ENCODE measurements around the gene PTPN18. TPM values are rescaled to one million over a fixed set of nuclear protein-coding genes. Genes with fewer than 3 reads are reported as not detected.
A peak's percentile ranks its signal among the peaks of the same experiment; 100 is the strongest.

PTPN18 gene
- total RNA-seq, 1 donor = 25.8 TPM

GRCh38 chr2:130353291-130354138 lies 2.3 kb upstream of the PTPN18 start:
- no peak overlapping the region for H3K4me3 ChIP-seq (ENCODE audit: low read depth, low read length)
- TF ChIP-seq, protein P1, sequence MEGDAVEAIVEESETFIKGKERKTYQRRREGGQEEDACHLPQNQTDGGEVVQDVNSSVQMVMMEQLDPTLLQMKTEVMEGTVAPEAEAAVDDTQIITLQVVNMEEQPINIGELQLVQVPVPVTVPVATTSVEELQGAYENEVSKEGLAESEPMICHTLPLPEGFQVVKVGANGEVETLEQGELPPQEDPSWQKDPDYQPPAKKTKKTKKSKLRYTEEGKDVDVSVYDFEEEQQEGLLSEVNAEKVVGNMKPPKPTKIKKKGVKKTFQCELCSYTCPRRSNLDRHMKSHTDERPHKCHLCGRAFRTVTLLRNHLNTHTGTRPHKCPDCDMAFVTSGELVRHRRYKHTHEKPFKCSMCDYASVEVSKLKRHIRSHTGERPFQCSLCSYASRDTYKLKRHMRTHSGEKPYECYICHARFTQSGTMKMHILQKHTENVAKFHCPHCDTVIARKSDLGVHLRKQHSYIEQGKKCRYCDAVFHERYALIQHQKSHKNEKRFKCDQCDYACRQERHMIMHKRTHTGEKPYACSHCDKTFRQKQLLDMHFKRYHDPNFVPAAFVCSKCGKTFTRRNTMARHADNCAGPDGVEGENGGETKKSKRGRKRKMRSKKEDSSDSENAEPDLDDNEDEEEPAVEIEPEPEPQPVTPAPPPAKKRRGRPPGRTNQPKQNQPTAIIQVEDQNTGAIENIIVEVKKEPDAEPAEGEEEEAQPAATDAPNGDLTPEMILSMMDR (IDR thresholded peaks at IDR 0.05; ENCODE audit: insufficient read depth, low read length) = no peak
- no peak for DNase-seq (ENCODE audit: low read depth)

DNA sequence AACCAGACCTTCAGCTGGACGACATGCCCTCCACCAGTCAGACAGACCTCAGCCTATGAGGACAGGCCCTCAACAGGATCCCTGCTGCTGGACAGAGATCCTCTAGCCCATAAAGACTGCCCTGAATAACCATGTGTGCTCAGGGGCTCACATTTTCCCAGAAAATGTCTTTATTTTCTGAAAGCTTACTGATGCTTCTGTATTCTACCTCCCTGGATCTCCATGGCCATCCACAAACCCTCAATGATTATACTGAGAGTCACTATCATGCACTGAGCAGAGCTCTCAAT lies 1.8 kb upstream of the PTPN18 start:
- no peak for DNase-seq (ENCODE audit: low read depth)
- TF ChIP-seq, protein P1 (IDR thresholded peaks at IDR 0.05; ENCODE audit: insufficient read depth, low read length) = no peak

DNA sequence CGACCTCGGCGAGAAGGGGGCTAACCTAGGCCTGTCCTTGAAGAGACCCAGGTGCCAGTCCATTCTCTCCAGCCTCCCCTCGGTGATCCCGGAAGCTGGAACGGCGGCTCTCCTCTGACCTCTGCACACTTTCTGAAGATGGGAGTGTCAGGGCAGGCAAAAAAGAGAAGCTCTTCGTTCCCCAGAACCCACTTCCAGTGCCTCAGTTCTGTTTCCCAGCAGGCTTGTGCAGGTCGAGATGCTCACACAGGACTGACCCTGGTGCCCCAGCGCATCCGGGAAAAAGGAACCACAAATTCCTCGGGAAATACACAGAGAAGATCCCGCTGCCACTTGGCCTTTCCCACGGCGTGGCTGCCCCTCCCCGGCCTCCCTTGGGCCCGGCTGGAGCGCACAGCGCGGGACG lies 681 bp upstream of the PTPN18 start:
- DNase-seq (ENCODE audit: low read depth) = no peak
- peak overlapping the region; percentile 77 for H3K4me3 ChIP-seq (ENCODE audit: low read depth, low read length)
- TF ChIP-seq, protein P1 (IDR thresholded peaks at IDR 0.05; ENCODE audit: insufficient read depth, low read length) = no peak

More for the DNA sequence above, 1.8 kb upstream of the PTPN18 start:
- H3K4me3 ChIP-seq (ENCODE audit: low read depth, low read length) = no peak overlapping the region

- no peak for DNase-seq (ENCODE audit: low read depth)
- TF ChIP-seq, protein P1 (IDR thresholded peaks at IDR 0.05; ENCODE audit: insufficient read depth, low read length) = no peak
Observed at GRCh38 chr2:130357864-130358263, 2.0 kb downstream of the PTPN18 start.

DNA sequence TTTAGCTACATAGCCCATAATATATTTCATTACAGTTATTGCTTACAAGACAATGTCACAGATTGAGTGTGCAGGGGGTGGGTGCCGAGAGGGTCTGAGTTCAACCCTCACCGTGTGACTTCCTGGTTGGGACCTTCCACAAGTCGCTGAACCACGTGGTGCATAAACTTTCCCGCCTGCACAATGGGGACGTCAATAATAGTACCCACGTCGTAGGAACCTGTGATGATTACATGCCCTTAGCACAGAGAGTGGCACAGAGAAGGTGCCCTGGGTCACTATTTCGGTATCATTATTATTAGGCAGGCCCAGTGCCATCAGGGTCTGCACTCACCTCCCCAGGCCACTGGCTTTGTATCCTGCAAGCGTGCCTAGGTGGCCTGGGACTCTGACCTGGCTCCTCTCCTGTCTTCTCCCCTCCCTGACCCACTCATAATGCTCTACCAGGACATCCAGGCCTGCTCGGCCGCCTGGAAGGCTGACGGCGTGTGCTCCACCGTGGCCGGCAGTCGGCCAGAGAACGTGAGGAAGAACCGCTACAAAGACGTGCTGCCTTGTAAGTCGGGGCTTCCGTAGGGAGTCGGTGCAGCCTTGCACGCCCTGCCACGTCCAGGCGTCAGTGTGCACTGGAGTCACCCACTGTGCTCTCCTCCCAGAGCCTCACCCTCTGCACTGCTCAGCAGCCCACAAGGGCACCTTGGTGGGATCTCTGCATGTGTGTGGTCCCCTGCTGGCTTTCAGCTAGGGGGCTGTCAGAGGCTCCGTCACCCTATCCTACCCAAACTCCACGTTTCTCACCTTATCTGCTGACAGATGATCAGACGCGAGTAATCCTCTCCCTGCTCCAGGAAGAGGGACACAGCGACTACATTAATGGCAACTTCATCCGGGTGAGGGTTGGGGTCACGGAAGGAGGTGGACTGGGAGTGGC lies 2.8 kb downstream of the PTPN18 start:
- no peak for DNase-seq (ENCODE audit: low read depth)
- TF ChIP-seq, protein P1 (IDR thresholded peaks at IDR 0.05; ENCODE audit: insufficient read depth, low read length) = no peak
- no peak overlapping the region for H3K4me3 ChIP-seq (ENCODE audit: low read depth, low read length)

More at GRCh38 chr2:130357864-130358263, 2.0 kb downstream of the PTPN18 start:
- no peak overlapping the region for H3K4me3 ChIP-seq (ENCODE audit: low read depth, low read length)

GRCh38 chr2:130359466-130359865 lies 3.6 kb downstream of the PTPN18 start:
- TF ChIP-seq, protein P1 (IDR thresholded peaks at IDR 0.05; ENCODE audit: insufficient read depth, low read length) = no peak
- DNase-seq (ENCODE audit: low read depth) = no peak
- H3K4me3 ChIP-seq (ENCODE audit: low read depth, low read length) = no peak overlapping the region

Data from fibroblast of the aortic adventitia (primary cell).